HepG2 (cell line): ENCODE results near the gene GAS5. TPM values are rescaled to one million over a fixed set of nuclear protein-coding genes. Genes with fewer than 3 reads are reported as not detected.

ENCODE experiments used
- ATAC-seq: fragments of 200-7000 bp; cut with Tn5 transposase; 3 replicates; pipeline ENCODE4 v1.9.1; 2020; ENCODE audit warnings: mild to moderate bottlenecking, moderate library complexity
- BruUV-seq: library from RNA; stranded (reverse); fragments of 400-500 nt; replicated peaks from 2 replicates; lab custom pipeline; 2021; lab: Mats Ljungman, UMichigan
- CTCF ChIA-PET: fragments of 300-600 bp; formaldehyde crosslinking; extraction: SDS; loops from one replicate; lab custom pipeline; 2021; ENCODE audit warnings: low total read pairs, inconsistent platforms, low intra/inter-chr PET ratio; lab: Yijun Ruan, JAX
- POLR2A ChIA-PET: fragments of 350-600 bp; sonication (Branson Sonifier 250); formaldehyde crosslinking; loops from one replicate; lab custom pipeline; 2020; ENCODE audit warnings: antibody characterized with exemption, inconsistent platforms; lab: Yijun Ruan, JAX
- DNase-seq: peaks from one replicate; pipeline ENCODE4 v3.0.0-alpha.2; 2015; ENCODE audit warnings: low spot score
- FAIRE-seq: peaks from 3 replicates; lab custom pipeline; 2011; peaks lifted over from hg19 to GRCh38; lab: Jason Lieb, UNC
- H2AFZ ChIP-seq: one replicate; pipeline ENCODE4 v1.6.1; 2011; ENCODE audit warnings: low read length, inconsistent platforms
- H3K27ac ChIP-seq: fragments of 300-600 bp; 3 replicates; pipeline ENCODE4 v1.8.0; 2011; ENCODE audit warnings: mixed run types, mild to moderate bottlenecking, mixed read lengths, low read length, inconsistent platforms; ENCODE audit not compliant: insufficient read depth; ENCODE audit errors: extremely low read length
- H3K27me3 ChIP-seq, 2 experiments: fragments of 200-600 bp in 1 of 2; 2 replicates in 1 of 2; 3 replicates in 1 of 2; pipeline versions ENCODE4 v1.6.0 to v1.8.0; 2011; ENCODE audit warnings: low read length in 2 of 2, mild to moderate bottlenecking in 2 of 2, moderate library complexity in 2 of 2, inconsistent platforms in 1 of 2; ENCODE audit not compliant: insufficient read depth in 2 of 2, control insufficient read depth in 1 of 2
- H3K36me3 ChIP-seq, 2 experiments: fragments of 200-600 bp in 1 of 2; replicated peaks in 1 of 2; 2 replicates in 1 of 2; 3 replicates in 1 of 2; pipeline versions ENCODE4 v1.5.1 to v1.8.0; 2011; ENCODE audit warnings: low read length in 2 of 2, inconsistent platforms in 1 of 2; ENCODE audit not compliant: insufficient read depth in 2 of 2, control insufficient read depth in 1 of 2
- H3K4me1 ChIP-seq: 2 replicates; pipeline ENCODE4 v1.5.1; 2012; ENCODE audit warnings: low read length, inconsistent platforms; ENCODE audit not compliant: insufficient read depth
- H3K4me2 ChIP-seq: 2 replicates; pipeline ENCODE4 v1.6.0; 2011; ENCODE audit warnings: low read depth, low read length, inconsistent platforms
- H3K4me3 ChIP-seq, 3 experiments: fragments of 200-600 bp in 1 of 3; sonication (generic), shearing (Covaris generic) in 1 of 3; replicated peaks in 1 of 3; 2 replicates each; pipeline ENCODE4 v1.5.1; 2011 to 2016; ENCODE audit warnings: low read length in 3 of 3, inconsistent platforms in 2 of 3, low read depth in 2 of 3, mild to moderate bottlenecking in 2 of 3, control low read depth in 1 of 3, mixed read lengths in 1 of 3; ENCODE audit not compliant: insufficient read depth in 1 of 3
- H3K79me2 ChIP-seq: one replicate; pipeline ENCODE4 v1.6.1; 2011; ENCODE audit warnings: low read length, inconsistent platforms; ENCODE audit not compliant: insufficient read depth
- H3K9ac ChIP-seq: 2 replicates; pipeline ENCODE4 v1.6.0; 2011; ENCODE audit warnings: mild to moderate bottlenecking, low read depth, low read length, inconsistent platforms; ENCODE audit not compliant: insufficient read depth
- H3K9me3 ChIP-seq: 2 replicates; pipeline ENCODE4 v1.5.1; 2012; ENCODE audit warnings: mild to moderate bottlenecking, low read length
- H4K20me1 ChIP-seq: 2 replicates; pipeline ENCODE4 v1.6.0; 2011; ENCODE audit warnings: inconsistent platforms, mild to moderate bottlenecking, low read length, moderate library complexity; ENCODE audit not compliant: insufficient read depth
- AGO2 ChIP-seq: fragments of 200-400 bp; formaldehyde crosslinking; optimal IDR thresholded peaks from 2 replicates; pipeline ENCODE3; 2017; ENCODE audit warnings: mild to moderate bottlenecking, low read depth, low read length, moderate library complexity
- ELF4 ChIP-seq: sonication (generic); formaldehyde crosslinking; IDR thresholded peaks from 2 replicates; pipeline ENCODE4 v1.5.0; 2020; ENCODE audit warnings: missing genetic modification reagents, mild to moderate bottlenecking, moderate library complexity, borderline replicate concordance
- TBP ChIP-seq: sonication (generic); formaldehyde crosslinking; IDR thresholded peaks from 2 replicates; pipeline ENCODE4 v1.5.0; 2020; ENCODE audit warnings: missing genetic modification reagents
- ZBTB21 ChIP-seq: sonication (generic); formaldehyde crosslinking; IDR thresholded peaks from 2 replicates; pipeline ENCODE4 v1.4.0; 2020; ENCODE audit warnings: missing genetic modification reagents
- ZFP1 ChIP-seq: IDR thresholded peaks from 2 replicates; pipeline ENCODE4 v1.6.1; 2016
- ZNF549 ChIP-seq: sonication (generic); formaldehyde crosslinking; IDR thresholded peaks from 2 replicates; pipeline ENCODE4 v1.5.0; 2020; ENCODE audit warnings: missing genetic modification reagents
- ZNF883 ChIP-seq: sonication (generic); formaldehyde crosslinking; IDR thresholded peaks from 2 replicates; pipeline ENCODE4 v1.5.1; 2020; ENCODE audit warnings: mild to moderate bottlenecking, missing genetic modification reagents; ENCODE audit errors: not compliant biosample characterization
- WGBS: methylation state at CpG from one replicate; pipeline ENCODE4 v1.1.6; 2017; ENCODE audit warnings: low lambda C conversion rate; 5-methylcytosine and 5-hydroxymethylcytosine counted together
- in situ Hi-C: cut with HindIII; loops from 2 replicates; pipeline ENCODE4 v1.10.0; 2017; ENCODE audit warnings: low pct_unique_long_range_greater_than_20kb; ENCODE audit not compliant: extremely low pct_ligation_motif_present
- intact Hi-C: fragments of 100-400 bp; cut with micrococcal nuclease; formaldehyde crosslinking; loops from one replicate; pipeline ENCODE4 v1.10.0; 2022; ENCODE audit not compliant: unreplicated experiment
- polyA plus RNA-seq, 8 experiments: library from polyadenylated mRNA; depleted of rRNA in 3 of 8; stranded (reverse) in 7 of 8; unstranded in 1 of 8; fragments of >200 nt; fragmentation: Illumina TruSeq in 4 of 8; extraction: Trizol in 4 of 8; gene quantifications; 2 replicates each; pipeline versions ENCODE4 v1.2.1 to v1.2.3, GENCODE V29; 2011 to 2016; ENCODE audit warnings: low read depth in 4 of 8, missing spikeins in 1 of 8, mixed read lengths in 1 of 8; ENCODE audit not compliant: insufficient read depth in 1 of 8
- total RNA-seq, 5 experiments: library from RNA; depleted of rRNA; stranded (reverse); fragments of >200 nt; fragmentation: Illumina TruSeq; extraction: Trizol; gene quantifications; 2 replicates each; pipeline ENCODE4 v1.2.3, GENCODE V29; 2016; ENCODE audit warnings: low read depth in 1 of 5
- TF ChIP-seq, protein P1 (sequence below): sonication (generic); formaldehyde crosslinking; IDR thresholded peaks from 2 replicates; pipeline ENCODE4 v1.5.0; 2020; ENCODE audit warnings: missing genetic modification reagents
- TF ChIP-seq, protein P2 (sequence below): sonication (generic); formaldehyde crosslinking; IDR thresholded peaks from 2 replicates; pipeline ENCODE4 v1.5.1; 2020; ENCODE audit warnings: mild to moderate bottlenecking, missing genetic modification reagents, borderline replicate concordance
- TF ChIP-seq, protein P3 (sequence below): sonication (generic); formaldehyde crosslinking; IDR thresholded peaks from 2 replicates; pipeline ENCODE4 v1.4.0; 2020; ENCODE audit warnings: missing genetic modification reagents, low read depth, mild to moderate bottlenecking, borderline replicate concordance
- TF ChIP-seq, protein P4 (sequence below): sonication (generic); formaldehyde crosslinking; conservative IDR thresholded peaks from 2 replicates; pipeline ENCODE4 v1.8.1; 2023; ENCODE audit warnings: missing genetic modification reagents
- TF ChIP-seq, protein P5 (sequence below): sonication (generic); formaldehyde crosslinking; IDR thresholded peaks from 2 replicates; pipeline ENCODE4 v1.5.0; 2020; ENCODE audit warnings: missing genetic modification reagents
- TF ChIP-seq, protein P6 (sequence below): sonication (generic); formaldehyde crosslinking; conservative IDR thresholded peaks from 2 replicates; pipeline ENCODE4 v1.4.0; 2020; ENCODE audit warnings: missing genetic modification reagents
- TF ChIP-seq, protein P7 (sequence below): sonication (generic); formaldehyde crosslinking; IDR thresholded peaks from 2 replicates; pipeline ENCODE4 v1.5.0; 2020; ENCODE audit warnings: mild to moderate bottlenecking, missing genetic modification reagents, borderline replicate concordance

The GAS5 gene
- total and polyA plus RNA-seq, 2 of the 13 experiments (the other 11 are each of a cell fraction or from before 2014, with no cell fraction given): 352 to 738 TPM

DNA sequence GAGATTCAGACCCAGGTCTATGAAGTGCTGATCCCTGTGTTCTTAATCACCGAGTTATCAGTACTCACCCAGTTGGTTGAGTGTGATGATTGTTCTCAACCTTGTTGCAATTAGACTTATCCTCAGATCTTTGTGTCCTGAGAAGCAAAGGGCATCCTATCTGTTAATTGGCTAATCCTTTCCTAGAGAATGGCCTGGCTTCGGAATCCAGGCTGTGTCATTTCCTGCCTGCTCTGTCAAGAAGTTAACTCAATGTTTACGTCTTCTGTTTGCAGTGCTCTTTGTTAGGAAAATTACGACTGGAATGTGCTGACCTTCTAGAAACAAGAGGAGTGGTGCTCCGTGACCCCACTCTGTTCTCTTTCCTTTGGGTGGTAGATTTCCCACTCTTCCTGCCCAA lies 14.7 kb downstream of the GAS5 start:
- Histone ChIP-seq H3K27ac (no peak overlapping the region), H3K79me2 (no peaks in the 10 kb centered on the region), H3K4me1 (no peaks in the 10 kb centered on the region), H4K20me1 (no peaks in the 10 kb centered on the region), H3K9me3 (no peaks in the 10 kb centered on the region), H3K4me3 (no peak overlapping the region), H2AFZ (no peak overlapping the region), H3K36me3 (peaks cover 13 to 43% of the 10 kb centered on the region in 2 experiments), H3K9ac (no peak overlapping the region), H3K4me2 (no peak overlapping the region), H3K27me3 (no peaks in the 10 kb centered on the region)
- POLR2A ChIA-PET: no interaction called here
- TF ChIP-seq, protein P1, sequence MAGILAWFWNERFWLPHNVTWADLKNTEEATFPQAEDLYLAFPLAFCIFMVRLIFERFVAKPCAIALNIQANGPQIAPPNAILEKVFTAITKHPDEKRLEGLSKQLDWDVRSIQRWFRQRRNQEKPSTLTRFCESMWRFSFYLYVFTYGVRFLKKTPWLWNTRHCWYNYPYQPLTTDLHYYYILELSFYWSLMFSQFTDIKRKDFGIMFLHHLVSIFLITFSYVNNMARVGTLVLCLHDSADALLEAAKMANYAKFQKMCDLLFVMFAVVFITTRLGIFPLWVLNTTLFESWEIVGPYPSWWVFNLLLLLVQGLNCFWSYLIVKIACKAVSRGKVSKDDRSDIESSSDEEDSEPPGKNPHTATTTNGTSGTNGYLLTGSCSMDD (CRISPR knock-in tag): no peak
- TF ChIP-seq, protein P2, sequence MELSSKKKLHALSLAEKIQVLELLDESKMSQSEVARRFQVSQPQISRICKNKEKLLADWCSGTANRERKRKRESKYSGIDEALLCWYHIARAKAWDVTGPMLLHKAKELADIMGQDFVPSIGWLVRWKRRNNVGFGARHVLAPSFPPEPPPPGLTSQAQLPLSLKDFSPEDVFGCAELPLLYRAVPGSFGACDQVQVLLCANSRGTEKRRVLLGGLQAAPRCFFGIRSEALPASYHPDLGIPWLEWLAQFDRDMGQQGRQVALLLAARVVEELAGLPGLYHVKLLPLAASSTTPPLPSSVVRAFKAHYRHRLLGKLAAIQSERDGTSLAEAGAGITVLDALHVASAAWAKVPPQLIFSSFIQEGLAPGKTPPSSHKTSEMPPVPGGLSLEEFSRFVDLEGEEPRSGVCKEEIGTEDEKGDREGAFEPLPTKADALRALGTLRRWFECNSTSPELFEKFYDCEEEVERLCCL: no peak
- TF ChIP-seq, protein P3, sequence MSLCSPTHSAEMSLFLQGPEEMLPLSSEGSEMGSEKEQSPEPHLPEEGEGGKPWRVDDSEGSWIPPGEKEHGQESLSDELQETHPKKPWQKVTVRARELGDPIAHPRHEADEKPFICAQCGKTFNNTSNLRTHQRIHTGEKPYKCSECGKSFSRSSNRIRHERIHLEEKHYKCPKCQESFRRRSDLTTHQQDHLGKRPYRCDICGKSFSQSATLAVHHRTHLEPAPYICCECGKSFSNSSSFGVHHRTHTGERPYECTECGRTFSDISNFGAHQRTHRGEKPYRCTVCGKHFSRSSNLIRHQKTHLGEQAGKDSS (CRISPR knock-in tag): no peak
- no peak for TF ChIP-seq ELF4 (CRISPR knock-in tag)
- TF ChIP-seq ZNF883 (CRISPR knock-in tag): no peak
- no peak for TF ChIP-seq ZNF549 (CRISPR knock-in tag)
- no peak for TF ChIP-seq TBP (CRISPR knock-in tag)
- TF ChIP-seq, protein P4, sequence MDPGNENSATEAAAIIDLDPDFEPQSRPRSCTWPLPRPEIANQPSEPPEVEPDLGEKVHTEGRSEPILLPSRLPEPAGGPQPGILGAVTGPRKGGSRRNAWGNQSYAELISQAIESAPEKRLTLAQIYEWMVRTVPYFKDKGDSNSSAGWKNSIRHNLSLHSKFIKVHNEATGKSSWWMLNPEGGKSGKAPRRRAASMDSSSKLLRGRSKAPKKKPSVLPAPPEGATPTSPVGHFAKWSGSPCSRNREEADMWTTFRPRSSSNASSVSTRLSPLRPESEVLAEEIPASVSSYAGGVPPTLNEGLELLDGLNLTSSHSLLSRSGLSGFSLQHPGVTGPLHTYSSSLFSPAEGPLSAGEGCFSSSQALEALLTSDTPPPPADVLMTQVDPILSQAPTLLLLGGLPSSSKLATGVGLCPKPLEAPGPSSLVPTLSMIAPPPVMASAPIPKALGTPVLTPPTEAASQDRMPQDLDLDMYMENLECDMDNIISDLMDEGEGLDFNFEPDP (CRISPR knock-in tag): no peak
- TF ChIP-seq ZFP1: no peak
- TF ChIP-seq, protein P5, sequence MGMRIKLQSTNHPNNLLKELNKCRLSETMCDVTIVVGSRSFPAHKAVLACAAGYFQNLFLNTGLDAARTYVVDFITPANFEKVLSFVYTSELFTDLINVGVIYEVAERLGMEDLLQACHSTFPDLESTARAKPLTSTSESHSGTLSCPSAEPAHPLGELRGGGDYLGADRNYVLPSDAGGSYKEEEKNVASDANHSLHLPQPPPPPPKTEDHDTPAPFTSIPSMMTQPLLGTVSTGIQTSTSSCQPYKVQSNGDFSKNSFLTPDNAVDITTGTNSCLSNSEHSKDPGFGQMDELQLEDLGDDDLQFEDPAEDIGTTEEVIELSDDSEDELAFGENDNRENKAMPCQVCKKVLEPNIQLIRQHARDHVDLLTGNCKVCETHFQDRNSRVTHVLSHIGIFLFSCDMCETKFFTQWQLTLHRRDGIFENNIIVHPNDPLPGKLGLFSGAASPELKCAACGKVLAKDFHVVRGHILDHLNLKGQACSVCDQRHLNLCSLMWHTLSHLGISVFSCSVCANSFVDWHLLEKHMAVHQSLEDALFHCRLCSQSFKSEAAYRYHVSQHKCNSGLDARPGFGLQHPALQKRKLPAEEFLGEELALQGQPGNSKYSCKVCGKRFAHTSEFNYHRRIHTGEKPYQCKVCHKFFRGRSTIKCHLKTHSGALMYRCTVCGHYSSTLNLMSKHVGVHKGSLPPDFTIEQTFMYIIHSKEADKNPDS: no peak
- TF ChIP-seq, protein P6, sequence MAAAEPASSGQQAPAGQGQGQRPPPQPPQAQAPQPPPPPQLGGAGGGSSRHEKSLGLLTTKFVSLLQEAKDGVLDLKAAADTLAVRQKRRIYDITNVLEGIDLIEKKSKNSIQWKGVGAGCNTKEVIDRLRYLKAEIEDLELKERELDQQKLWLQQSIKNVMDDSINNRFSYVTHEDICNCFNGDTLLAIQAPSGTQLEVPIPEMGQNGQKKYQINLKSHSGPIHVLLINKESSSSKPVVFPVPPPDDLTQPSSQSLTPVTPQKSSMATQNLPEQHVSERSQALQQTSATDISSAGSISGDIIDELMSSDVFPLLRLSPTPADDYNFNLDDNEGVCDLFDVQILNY (CRISPR knock-in tag): no peak
- TF ChIP-seq, protein P7, sequence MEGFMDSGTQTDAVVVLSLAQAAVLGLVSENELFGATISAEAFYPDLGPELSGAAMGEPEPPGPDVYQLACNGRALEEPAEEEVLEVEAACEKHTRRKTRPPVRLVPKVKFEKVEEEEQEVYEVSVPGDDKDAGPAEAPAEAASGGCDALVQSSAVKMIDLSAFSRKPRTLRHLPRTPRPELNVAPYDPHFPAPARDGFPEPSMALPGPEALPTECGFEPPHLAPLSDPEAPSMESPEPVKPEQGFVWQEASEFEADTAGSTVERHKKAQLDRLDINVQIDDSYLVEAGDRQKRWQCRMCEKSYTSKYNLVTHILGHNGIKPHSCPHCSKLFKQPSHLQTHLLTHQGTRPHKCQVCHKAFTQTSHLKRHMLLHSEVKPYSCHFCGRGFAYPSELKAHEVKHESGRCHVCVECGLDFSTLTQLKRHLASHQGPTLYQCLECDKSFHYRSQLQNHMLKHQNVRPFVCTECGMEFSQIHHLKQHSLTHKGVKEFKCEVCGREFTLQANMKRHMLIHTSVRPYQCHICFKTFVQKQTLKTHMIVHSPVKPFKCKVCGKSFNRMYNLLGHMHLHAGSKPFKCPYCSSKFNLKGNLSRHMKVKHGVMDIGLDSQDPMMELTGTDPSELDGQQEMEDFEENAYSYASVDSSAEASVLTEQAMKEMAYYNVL (CRISPR knock-in tag): no peak
- no peak for TF ChIP-seq ZBTB21
- no peak for TF ChIP-seq AGO2
- WGBS: 89% methylated on average over 5 of the region's 5 CpGs
- DNase-seq: no peak
- ATAC-seq: no peak
- no TSS peak for BruUV-seq
- CTCF ChIA-PET: no interaction called here
- intact Hi-C loops (no loop called here), in situ Hi-C loops (no loop called here)
- FAIRE-seq: no peak
